HL-60/S4 treated with retinoic acid at 250 ng/mL for 4 days and 3 days (cell line): ENCODE data around the gene COL1A1.

ENCODE experiments used
- in situ Hi-C: fragments of 300-500 bp; cut with MboI; formaldehyde crosslinking; loops from 2 replicates; pipeline ENCODE4 v1.7.0; 2022; ENCODE audit warnings: low sequenced_read_pairs

The COL1A1 gene

DNA sequence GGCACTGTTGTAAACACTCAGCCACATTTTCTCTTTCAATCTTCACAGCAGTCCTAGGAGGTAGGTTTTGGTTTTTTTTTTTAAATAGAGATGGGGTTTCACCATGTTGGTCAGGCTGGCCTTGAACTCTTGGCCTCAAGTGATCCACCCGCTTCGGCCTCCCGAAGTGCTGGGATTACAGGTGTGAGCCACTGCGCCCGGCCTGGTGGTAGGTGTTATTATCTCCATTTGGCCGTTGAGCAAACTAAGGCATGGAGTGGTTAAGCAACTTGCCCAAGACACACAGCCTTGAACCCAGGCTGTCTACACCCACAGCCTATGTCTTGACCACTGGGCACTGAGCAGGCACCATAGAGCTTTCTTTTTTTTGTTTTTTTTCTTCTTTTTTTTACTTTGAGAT lies 27.0 kb downstream of the COL1A1 start:
- in situ Hi-C loops, result no loop called here

DNA sequence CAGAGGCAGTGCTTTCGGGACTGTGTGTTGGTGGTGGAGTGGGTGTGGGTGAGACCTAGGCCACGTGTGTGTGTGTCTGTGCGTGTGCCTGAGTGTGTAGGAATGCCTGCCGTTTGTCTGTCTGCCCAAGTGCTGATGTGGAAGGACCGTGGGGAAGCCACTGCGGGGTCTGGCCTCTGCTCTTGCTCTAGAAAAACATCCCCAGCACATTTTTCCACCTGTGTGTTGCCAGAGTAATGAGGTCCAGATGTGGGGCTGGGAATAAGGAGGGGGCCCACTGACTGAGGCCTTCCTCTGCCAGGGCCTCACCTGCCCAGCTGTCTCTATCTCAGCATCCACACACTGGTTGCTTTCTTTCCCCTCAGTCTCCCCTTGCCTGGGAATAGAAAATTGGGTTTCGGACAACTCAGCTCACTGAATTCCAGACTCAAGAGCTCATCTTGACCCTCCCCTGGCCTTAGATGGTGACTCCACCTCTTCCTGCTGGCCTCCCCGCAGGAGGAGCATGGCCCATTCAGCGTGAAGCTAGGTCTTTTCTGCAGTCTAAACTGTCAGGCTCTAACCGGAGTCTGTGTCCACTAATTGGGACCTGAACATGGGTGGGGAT lies 28.0 kb downstream of the COL1A1 start:
- in situ Hi-C loops, result no loop called here

DNA sequence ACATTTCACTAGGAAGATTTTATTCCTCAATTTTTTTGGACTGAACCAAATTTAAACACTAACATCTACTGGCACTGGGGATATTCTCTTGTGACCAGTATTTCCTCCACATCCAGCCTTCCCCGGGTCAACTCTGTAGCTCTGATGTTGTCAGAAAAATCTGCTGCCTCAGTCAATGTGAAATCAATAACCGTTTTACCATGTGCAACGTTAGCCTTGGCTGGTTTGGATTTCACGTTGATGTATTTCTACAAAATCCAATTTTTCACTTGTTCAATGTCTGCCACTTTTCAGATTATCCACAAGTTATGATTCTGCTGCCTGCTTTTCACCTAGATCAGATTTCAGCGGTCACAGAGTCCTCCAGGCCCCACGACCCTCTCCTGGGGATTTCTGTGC lies 28.5 kb downstream of the COL1A1 start:
- in situ Hi-C loops, result no loop called here

DNA sequence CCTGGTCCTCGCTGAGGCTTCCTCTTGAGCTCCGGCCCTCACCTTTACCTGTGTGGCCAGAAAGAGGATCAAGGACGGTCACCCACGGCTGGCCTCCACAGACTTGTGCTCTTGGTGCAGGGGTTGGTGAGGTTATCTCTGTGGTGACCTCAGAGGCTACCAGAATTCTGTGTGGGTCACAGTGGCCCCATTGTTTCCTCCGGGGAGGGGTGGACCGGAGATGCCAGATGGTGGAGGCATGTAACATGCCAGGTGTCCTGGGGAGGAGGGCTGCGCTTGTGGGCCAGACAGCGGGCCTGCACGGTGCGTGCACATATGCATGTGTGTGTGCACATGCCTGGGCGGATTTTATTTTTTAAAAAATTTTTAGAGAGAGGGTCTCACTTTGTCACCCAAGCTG lies 29.3 kb downstream of the COL1A1 start:
- in situ Hi-C loops, result no loop called here

DNA sequence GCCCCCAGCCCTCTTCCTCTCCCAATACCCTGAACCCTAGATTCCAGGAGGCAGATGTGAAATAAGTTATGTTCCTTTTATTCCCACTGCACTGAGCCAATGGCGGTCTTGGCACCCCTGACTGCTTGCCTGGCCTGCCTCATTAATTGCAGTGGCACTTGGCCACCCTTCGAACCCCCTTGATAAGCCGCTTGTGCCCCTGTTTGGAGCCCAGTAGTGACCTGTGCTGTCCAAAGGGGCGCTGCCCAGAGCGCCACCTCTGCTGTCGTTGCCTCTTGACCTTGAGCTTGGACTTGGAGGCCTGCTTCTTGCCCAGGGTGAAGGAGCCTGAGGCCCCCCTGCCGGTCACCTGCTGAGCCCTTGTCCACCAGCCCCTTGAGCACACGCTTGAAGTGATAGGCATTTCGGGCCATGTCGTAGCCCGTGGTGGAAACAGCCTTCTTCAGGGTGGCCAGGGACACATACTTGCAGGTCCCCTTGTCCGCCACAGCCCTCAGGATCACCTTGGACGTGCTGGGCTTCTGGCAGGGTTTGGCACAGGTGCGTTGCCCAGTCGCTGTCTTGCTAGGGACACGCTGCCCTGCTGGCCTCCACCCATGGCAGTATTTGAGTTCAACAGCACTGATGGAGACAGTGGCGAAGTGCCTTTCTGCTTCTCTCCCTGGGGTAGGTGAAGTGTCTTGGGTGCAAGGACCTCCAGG lies 29.9 kb downstream of the COL1A1 start:
- in situ Hi-C loops, result no loop called here

DNA sequence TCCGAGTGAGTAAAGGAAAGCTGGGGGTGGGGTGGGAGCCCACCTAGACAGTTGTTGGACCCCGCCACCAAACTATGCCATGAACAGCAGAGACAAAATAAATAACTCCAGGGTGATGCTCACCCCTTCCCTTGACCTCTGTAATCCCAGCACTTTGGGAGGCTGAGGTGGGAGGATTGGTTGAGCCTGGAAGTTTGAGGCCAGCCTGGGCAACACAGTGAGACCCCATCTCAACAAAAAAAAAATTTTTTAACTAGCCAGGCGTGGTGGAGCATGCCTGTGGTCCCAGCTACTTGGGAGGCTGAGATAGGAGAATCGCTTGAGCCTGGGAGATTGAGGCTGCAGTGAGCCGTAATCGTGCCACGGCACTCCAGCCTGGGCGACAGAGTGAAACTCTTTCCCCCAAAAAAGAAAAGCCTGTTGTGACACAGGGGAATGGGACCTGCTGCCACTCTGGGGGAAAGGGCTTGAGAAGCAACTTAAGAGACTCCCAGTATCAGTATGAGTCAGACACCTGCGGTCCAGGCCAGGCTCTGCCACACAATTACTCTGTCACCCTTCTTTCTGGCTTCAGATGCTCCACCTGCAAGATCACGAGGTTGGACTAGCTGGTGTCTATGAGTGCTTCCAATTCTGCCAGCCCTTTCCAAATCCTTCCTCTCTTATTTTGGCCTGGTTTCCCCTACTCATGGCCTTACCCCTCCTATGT lies 30.6 kb downstream of the COL1A1 start:
- in situ Hi-C loops, result no loop called here

DNA sequence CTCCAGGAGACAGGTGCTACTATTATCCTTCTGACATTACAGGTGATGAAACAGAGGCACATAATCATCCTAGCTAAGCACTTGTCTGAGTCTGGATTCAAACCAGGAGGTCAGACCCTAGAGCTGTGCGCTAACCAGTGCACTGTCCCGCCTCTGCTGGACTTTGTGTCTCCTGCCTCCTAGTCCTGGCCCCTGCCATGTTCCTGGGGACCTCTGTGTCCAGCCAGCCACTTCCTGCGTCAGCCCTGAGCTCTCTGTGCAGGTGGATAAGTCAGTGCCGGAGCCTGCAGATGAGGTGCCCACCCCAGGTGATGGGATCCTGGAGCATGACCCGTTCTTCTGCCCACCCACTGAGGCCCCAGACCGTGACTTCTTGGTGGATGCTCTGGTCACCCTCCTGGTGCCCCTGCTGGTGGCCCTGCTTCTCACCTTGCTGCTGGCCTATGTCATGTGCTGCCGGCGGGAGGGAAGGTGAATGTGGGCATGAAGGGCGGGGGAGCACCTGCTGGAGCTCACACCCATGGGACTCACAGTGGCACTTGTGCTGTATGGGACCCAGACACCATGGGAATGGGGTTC lies 31.5 kb downstream of the COL1A1 start:
- in situ Hi-C loops, result no loop called here

DNA sequence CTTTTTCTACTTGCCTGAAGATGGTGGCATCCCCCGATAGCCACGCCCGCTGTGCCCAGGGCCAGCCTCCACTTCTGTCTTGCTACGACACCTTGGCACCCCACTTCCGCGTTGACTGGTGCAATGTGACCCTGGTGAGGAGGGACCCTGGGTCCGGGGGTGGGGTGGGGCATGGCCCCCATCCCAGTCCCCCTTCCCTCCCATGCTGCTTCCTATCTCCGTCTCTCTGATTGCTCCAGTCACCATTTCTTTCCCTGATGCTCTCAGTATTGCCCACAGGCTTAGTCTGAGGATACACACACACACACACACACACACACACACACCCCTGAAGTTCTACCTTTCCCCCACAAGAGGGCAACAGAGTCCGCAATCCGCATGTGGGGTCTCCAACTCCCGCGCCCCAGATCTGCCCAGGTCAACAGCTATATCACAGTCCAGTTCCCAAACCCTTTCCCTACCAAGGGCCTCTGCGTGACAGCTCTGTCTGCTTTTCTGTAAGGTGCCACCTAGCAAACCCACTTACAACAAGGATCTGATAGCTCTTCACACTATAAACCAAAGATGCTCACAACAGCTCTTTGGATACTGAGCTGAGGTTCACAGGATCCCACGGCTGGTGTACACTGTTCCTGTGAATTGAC lies 32.2 kb downstream of the COL1A1 start:
- in situ Hi-C loops, result no loop called here

DNA sequence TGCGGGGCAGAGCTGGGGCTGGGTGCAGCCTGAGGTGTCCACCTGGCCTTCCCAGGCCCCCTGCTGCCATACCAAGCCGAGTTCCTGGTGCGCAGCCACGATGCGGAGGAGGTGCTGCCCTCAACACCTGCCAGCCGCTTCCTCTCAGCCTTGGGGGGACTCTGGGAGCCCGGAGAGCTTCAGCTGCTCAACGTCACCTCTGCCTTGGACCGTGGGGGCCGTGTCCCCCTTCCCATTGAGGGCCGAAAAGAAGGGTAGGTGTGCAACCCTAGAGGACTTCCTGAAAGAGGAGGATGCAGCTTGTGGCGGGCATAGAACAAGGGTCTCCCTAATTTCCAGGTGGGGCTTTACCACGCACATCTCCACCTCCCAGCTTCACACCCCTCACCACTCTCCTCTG lies 33.1 kb downstream of the COL1A1 start:
- in situ Hi-C loops, result no loop called here

DNA sequence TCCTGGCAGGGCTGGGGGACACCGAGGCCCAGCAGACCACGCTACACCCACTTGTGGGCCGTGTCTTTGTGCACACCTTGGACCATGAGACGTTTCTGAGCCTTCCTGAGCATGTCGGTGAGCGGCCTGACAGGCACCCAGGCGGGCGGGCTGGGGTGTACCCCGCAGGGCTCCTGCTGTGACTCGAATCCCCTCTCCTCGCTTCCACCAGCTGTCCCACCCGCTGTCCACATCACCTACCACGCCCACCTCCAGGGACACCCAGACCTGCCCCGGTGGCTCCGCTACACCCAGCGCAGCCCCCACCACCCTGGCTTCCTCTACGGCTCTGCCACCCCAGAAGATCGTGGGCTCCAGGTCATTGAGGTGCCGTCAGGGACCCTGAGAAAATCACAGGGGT lies 34.1 kb downstream of the COL1A1 start:
- in situ Hi-C loops, result no loop called here

DNA sequence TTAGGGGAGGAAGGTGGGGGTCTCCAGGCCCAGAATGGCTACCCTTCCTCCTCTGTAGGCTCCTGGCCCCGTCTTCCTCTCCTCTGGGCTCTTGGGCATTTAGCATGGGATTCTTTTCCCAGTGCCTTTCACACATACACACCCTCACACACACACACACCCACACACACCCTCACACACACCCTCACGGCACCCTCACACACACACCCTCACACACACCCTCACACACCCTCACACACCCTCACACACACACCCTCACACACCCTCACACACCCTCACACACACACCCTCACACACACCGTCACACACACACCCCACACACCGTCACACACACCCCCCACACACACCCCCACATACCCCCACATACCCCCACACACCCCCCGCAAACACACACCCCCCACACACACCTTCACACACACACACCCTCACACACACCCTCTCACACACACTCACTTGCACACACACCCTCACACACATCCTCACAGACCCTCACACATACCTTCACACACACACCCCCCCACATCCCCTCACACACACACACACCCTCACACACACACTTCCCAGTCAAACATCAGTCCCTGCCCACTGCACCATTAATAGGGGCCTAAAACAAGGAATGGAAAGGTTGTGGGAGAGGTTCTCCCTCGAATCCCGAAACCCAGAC lies 34.8 kb downstream of the COL1A1 start:
- in situ Hi-C loops, result no loop called here

DNA sequence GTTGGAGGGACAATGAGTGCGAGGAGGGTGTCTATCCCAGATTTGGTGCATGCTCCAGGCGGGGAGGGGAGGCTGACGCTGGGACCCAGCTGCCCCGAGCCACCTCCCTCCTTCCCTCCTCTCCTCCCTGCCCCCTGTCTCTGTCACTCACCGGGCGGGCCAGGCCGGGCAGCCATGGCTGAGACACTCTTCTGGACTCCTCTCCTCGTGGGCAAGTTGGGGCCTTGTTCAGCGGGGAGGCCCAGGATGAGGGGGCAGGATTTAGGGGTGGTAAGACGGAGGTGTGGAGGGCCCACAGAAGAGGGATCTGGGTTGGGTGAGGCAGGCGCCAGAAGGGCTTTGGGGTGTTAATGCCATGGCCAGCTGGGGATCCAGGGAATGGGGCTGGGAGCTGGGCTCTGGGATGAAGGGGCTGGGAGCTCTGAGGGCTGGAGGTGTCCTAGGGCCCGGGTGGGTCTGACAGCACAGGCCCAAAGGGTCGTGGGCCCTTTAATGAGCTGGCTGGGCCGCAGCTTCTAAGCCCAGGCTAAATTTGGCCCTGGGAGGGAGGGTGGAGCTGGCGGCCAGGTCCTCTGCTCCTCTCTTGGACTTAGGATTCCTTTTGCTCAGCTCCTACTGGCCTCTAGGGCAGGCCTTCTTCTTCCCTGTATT lies 35.4 kb downstream of the COL1A1 start, which contains the start of gene SGCA:
Gene SGCA, plus strand, starts transcription at position 139 of the 651 bp plus-strand sequence. Its CDS starts 36 bp downstream, at position 175.
- in situ Hi-C loops, result no loop called here

DNA sequence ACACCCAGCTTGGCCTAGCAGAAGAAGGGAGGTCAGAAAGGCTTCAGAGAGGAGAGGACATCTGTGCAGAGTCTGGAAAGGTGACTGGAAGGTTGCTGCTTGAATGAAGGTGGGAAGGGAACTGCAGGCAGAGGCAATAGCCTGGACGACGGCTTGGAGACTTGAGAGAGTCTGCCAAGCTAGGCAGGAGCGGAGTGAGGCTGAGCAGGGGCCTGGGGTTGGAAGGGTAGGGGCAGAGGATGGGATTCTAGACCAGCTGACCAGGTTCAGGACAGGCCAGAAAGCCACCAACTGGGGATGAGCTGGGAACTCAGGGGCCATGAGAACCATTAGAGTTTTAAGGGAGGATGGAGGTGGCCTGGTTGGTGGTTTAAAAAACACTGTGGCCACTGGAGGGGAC lies 36.0 kb downstream of the COL1A1 start:
- in situ Hi-C loops, result no loop called here

DNA sequence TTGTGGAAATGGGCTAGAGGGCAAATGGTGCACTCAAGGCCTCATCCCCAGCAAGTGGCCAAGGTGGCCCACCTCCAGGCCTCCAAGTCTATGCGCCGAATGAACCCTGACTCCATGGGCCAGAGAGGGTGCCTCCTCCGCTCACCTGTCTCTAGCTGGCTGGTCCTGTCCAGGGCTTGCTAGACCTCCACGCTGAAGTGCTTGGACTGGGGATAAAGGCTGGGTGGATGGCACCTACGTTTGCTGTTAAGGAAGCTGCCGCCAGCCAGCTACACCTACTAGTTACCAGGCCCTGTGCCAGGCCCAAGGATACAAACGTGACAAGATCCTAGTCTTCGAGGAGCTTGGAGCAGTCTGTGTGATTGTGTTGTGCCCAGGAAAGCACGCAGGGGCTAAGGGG lies 36.4 kb downstream of the COL1A1 start:
- in situ Hi-C loops, result no loop called here

DNA sequence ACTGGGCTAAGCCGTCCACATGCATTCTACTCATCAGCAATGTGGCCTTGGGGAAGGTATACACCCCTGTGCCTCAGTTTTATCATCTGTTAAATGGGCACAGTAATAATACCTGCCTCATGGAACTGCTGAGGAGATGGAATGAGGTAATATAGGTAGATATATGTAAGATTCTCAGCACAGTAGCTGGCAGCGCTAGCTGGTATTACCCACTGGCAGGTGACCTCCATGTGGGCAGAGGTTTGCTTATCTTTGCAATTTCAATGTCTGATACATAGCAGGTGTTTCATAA lies 36.8 kb downstream of the COL1A1 start:
- in situ Hi-C loops, result no loop called here

DNA sequence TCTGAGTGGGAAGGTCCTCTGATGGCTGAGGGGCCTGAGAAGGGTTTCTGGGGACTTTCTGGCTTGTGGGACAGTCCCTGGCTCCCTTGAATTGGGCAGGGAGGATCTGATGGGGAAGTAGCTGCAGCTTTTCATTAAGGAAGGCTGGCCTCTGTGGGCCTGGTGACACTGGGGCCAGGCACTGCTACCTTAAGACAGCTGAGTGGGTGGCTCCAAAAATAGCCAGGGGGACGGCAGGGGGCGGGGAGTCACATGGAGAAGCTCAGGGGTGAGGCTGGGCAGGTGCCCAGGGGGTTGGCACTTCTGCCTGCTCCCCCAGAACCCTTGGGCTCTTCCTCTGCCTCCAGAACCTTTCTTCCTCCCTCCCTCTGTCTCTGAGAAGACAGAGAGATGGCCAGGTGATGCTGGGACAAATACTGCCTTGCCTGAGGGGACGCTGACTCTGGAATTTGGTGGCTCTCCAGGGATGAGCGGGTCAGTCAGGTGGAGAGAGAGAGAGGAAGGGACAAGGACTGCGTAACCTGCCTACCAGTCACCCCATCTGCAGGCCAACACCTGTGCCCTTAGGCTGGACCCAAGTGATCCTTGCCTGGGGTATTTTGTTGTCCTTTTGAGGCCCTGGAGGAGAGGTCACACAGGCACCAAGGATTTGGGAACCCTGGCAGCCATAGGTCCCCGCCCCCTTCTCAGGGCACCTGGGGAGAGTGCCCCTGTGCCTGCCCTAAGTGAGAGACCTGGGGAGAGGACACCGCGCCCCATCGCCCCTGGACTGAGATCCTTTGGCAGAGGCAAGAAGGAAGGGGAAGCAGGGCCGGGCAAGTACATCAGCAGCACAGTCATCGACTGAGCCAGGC lies 37.4 kb downstream of the COL1A1 start:
- in situ Hi-C loops, result no loop called here

DNA sequence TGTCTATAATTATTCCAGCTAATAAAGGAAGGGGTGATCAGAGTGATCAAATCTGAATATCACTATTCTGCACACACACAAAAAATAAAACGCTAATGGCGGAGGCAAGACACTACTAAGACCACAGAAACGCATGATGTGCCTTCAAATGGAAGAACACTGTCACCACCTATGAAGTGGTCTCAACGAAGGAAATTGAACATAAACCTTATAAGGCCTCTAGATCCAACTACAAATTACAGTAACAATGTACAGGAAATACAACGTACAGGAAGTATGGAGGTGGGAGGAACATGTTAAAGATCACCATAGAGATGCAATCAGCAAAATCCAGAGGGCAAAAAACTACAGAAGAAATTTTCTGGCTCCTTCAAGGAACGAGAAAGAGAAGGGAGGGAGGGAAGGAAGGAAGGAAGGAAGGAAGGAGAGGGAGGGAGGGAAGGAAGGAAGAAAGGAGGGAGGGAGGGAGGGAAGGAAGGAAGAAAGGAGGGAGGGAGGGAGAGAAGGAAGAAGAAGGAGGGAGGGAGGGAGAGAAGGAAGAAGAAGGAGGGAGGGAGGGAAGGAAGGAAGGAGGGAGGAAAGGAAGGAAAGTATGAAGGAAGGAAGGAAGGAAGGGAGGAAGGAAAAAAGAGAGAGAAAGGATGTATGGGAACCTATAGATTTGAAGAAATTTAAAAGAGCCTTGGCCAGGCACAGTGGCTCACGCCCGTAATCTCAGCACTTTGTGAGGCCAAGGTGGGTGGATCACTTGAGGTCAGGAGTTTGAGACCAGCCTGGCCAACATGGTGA lies 38.8 kb downstream of the COL1A1 start:
- in situ Hi-C loops, result no loop called here

DNA sequence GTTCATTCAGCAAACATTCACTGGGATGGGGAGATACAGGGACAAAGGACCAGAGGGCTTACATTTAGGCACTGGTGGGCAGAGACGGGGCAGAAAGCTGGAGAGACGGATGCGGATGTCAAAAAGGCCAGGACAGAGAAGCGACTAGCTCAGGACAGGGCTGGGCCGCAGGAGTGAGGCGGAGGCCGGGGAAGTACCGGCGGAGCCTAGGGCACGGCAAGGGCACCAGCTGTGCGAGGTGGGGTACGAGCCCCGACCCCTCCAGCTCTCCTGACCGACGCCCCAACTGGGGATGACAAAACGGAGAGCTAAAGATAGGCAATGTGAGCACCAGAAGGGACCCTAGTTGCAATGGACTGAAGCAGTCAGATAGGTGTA lies 39.5 kb downstream of the COL1A1 start:
- in situ Hi-C loops, result no loop called here
